Erythroblast (primary cell): ENCODE data around the gene MSX2.

Source experiments
- GATA1 ChIP-seq: IDR thresholded peaks from 2 replicates; pipeline ENCODE4 v1.6.1; 2011; ENCODE audit warnings: low read depth, mild to moderate bottlenecking, control low read depth, low read length, moderate library complexity
- POLR2A ChIP-seq: IDR thresholded peaks from 2 replicates; pipeline ENCODE4 v1.6.1; 2011; ENCODE audit warnings: mild to moderate bottlenecking, low read length

DNA sequence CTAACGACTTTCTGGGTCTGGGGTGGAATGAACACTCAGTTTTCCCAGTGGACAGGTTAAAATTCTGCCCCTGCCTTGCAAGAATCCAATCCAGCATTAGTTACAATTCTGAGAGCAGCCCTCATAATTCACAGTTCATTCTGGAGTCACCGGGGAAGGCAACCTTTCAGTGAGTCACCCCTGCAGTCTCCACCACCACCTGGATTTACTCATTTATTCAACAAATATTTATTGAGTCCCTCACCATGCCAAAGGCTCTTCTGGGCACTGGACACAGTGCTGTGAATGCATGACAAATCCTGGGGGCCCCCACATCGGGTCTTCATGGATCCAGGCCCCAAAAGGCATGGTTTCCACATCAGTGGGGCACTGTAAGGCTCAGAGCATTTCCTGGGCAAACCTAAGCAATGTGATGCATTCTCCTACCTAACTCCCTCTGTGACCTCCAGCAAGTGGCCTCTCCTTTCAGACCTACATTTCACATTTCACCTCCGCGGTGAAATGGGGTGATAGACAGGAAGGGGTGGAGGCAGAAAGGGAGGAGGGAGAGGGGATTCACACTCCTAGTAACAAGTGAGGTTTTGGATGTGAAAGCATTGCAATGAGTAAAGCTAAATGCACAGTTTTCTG is 6.4 kb upstream of the MSX2 start:
- no peak for TF ChIP-seq POLR2A
- no peak for TF ChIP-seq GATA1
